Activated CD4-positive, alpha-beta T cell treated with anti-CD3 and anti-CD28 coated beads for 48 hours (primary cell): ENCODE results near the gene SLC47A1.

Source experiments
- DNase-seq: peaks from one replicate; pipeline ENCODE4 v3.0.0-alpha.2; 2020

SLC47A1 gene

GRCh38 chr17:19614900-19615299 lies 81.2 kb downstream of the SLC47A1 start:
- DNase-seq, result no peak

- no peak for DNase-seq
Observed at GRCh38 chr17:19618015-19618414, 84.4 kb downstream of the SLC47A1 start.

- DNase-seq, result no peak
Observed at GRCh38 chr17:19619705-19620325, 86.2 kb downstream of the SLC47A1 start.

GRCh38 chr17:19621697-19622096 lies 88.0 kb downstream of the SLC47A1 start:
- DNase-seq, result no peak

- DNase-seq, result no peak
Observed at GRCh38 chr17:19626079-19626478, 92.4 kb downstream of the SLC47A1 start.
